HepG2 (cell line): ENCODE measurements around the gene MAP7D3. TPM values are rescaled to one million over a fixed set of nuclear protein-coding genes. Genes with fewer than 3 reads are reported as not detected.

ENCODE experiments used
- ATAC-seq: fragments of 200-7000 bp; cut with Tn5 transposase; 3 replicates; pipeline ENCODE4 v1.9.1; 2020; ENCODE audit warnings: mild to moderate bottlenecking, moderate library complexity
- BruUV-seq: library from RNA; stranded (reverse); fragments of 400-500 nt; replicated peaks from 2 replicates; lab custom pipeline; 2021; lab: Mats Ljungman, UMichigan
- CTCF ChIA-PET: fragments of 300-600 bp; formaldehyde crosslinking; extraction: SDS; loops from one replicate; lab custom pipeline; 2021; ENCODE audit warnings: low total read pairs, inconsistent platforms, low intra/inter-chr PET ratio; lab: Yijun Ruan, JAX
- POLR2A ChIA-PET: fragments of 350-600 bp; sonication (Branson Sonifier 250); formaldehyde crosslinking; loops from one replicate; lab custom pipeline; 2020; ENCODE audit warnings: antibody characterized with exemption, inconsistent platforms; lab: Yijun Ruan, JAX
- DNase-seq: peaks from one replicate; pipeline ENCODE4 v3.0.0-alpha.2; 2015; ENCODE audit warnings: low spot score
- FAIRE-seq: peaks from 3 replicates; lab custom pipeline; 2011; peaks lifted over from hg19 to GRCh38; lab: Jason Lieb, UNC
- H2AFZ ChIP-seq: one replicate; pipeline ENCODE4 v1.6.1; 2011; ENCODE audit warnings: low read length, inconsistent platforms
- H3K27ac ChIP-seq: fragments of 300-600 bp; 3 replicates; pipeline ENCODE4 v1.8.0; 2011; ENCODE audit warnings: mixed run types, mild to moderate bottlenecking, mixed read lengths, low read length, inconsistent platforms; ENCODE audit not compliant: insufficient read depth; ENCODE audit errors: extremely low read length
- H3K27me3 ChIP-seq, 2 experiments: fragments of 200-600 bp in 1 of 2; 2 replicates in 1 of 2; 3 replicates in 1 of 2; pipeline versions ENCODE4 v1.6.0 to v1.8.0; 2011; ENCODE audit warnings: low read length in 2 of 2, mild to moderate bottlenecking in 2 of 2, moderate library complexity in 2 of 2, inconsistent platforms in 1 of 2; ENCODE audit not compliant: insufficient read depth in 2 of 2, control insufficient read depth in 1 of 2
- H3K36me3 ChIP-seq, 2 experiments: fragments of 200-600 bp in 1 of 2; replicated peaks in 1 of 2; 2 replicates in 1 of 2; 3 replicates in 1 of 2; pipeline versions ENCODE4 v1.5.1 to v1.8.0; 2011; ENCODE audit warnings: low read length in 2 of 2, inconsistent platforms in 1 of 2; ENCODE audit not compliant: insufficient read depth in 2 of 2, control insufficient read depth in 1 of 2
- H3K4me1 ChIP-seq: 2 replicates; pipeline ENCODE4 v1.5.1; 2012; ENCODE audit warnings: low read length, inconsistent platforms; ENCODE audit not compliant: insufficient read depth
- H3K4me2 ChIP-seq: 2 replicates; pipeline ENCODE4 v1.6.0; 2011; ENCODE audit warnings: low read depth, low read length, inconsistent platforms
- H3K4me3 ChIP-seq, 3 experiments: fragments of 200-600 bp in 1 of 3; sonication (generic), shearing (Covaris generic) in 1 of 3; replicated peaks in 1 of 3; 2 replicates each; pipeline ENCODE4 v1.5.1; 2011 to 2016; ENCODE audit warnings: low read length in 3 of 3, inconsistent platforms in 2 of 3, low read depth in 2 of 3, mild to moderate bottlenecking in 2 of 3, control low read depth in 1 of 3, mixed read lengths in 1 of 3; ENCODE audit not compliant: insufficient read depth in 1 of 3
- H3K79me2 ChIP-seq: one replicate; pipeline ENCODE4 v1.6.1; 2011; ENCODE audit warnings: low read length, inconsistent platforms; ENCODE audit not compliant: insufficient read depth
- H3K9ac ChIP-seq: 2 replicates; pipeline ENCODE4 v1.6.0; 2011; ENCODE audit warnings: mild to moderate bottlenecking, low read depth, low read length, inconsistent platforms; ENCODE audit not compliant: insufficient read depth
- H3K9me3 ChIP-seq: 2 replicates; pipeline ENCODE4 v1.5.1; 2012; ENCODE audit warnings: mild to moderate bottlenecking, low read length
- H4K20me1 ChIP-seq: 2 replicates; pipeline ENCODE4 v1.6.0; 2011; ENCODE audit warnings: inconsistent platforms, mild to moderate bottlenecking, low read length, moderate library complexity; ENCODE audit not compliant: insufficient read depth
- CCAR2 ChIP-seq: fragments of 200-400 bp; formaldehyde crosslinking; optimal IDR thresholded peaks from 2 replicates; pipeline ENCODE3; 2018; ENCODE audit warnings: low read depth, mild to moderate bottlenecking, low read length, moderate library complexity
- ELF1 ChIP-seq: sonication (generic); formaldehyde crosslinking; IDR thresholded peaks from 2 replicates; pipeline ENCODE4 v1.4.0; 2020; ENCODE audit warnings: missing genetic modification reagents
- EP300 ChIP-seq, 3 experiments: sonication (generic) in 1 of 3; formaldehyde crosslinking in 1 of 3; IDR thresholded peaks; 2 replicates each; pipeline versions ENCODE4 v1.5.1 to v1.6.1; 2011 to 2020; ENCODE audit warnings: low read depth in 2 of 3, low read length in 2 of 3, borderline replicate concordance in 1 of 3, improper control_type of control experiment in 1 of 3, mild to moderate bottlenecking in 1 of 3, missing genetic modification reagents in 1 of 3, moderate library complexity in 1 of 3
- HOXD1 ChIP-seq: sonication (generic); formaldehyde crosslinking; IDR thresholded peaks from 2 replicates; pipeline ENCODE4 v1.5.0; 2020; ENCODE audit warnings: missing genetic modification reagents
- JARID2 ChIP-seq: sonication (generic); formaldehyde crosslinking; IDR thresholded peaks from 2 replicates; pipeline ENCODE4 v1.8.1; 2023; ENCODE audit warnings: missing genetic modification reagents, inconsistent platforms; ENCODE audit not compliant: insufficient replicate concordance
- MBD4 ChIP-seq: IDR thresholded peaks from 2 replicates; pipeline ENCODE4 v1.6.1; 2012; ENCODE audit warnings: low read length, inconsistent platforms, borderline replicate concordance
- SRY ChIP-seq: sonication (generic); formaldehyde crosslinking; IDR thresholded peaks from 2 replicates; pipeline ENCODE4 v1.8.0; 2022; ENCODE audit warnings: mild to moderate bottlenecking, missing genetic modification reagents
- TBP ChIP-seq: sonication (generic); formaldehyde crosslinking; IDR thresholded peaks from 2 replicates; pipeline ENCODE4 v1.5.0; 2020; ENCODE audit warnings: missing genetic modification reagents
- TBX2 ChIP-seq: sonication (generic); formaldehyde crosslinking; IDR thresholded peaks from 2 replicates; pipeline ENCODE4 v1.5.0; 2020; ENCODE audit warnings: missing genetic modification reagents, mild to moderate bottlenecking, borderline replicate concordance
- ZNF253 ChIP-seq: sonication (generic); formaldehyde crosslinking; IDR thresholded peaks from 2 replicates; pipeline ENCODE4 v1.8.0; 2022; ENCODE audit warnings: mild to moderate bottlenecking, missing genetic modification reagents, borderline replicate concordance
- ZNF354B ChIP-seq: sonication (generic); formaldehyde crosslinking; IDR thresholded peaks from 2 replicates; pipeline ENCODE4 v1.8.0; 2022; ENCODE audit warnings: mild to moderate bottlenecking, missing genetic modification reagents
- ZNF382 ChIP-seq: sonication (generic); formaldehyde crosslinking; IDR thresholded peaks from 2 replicates; pipeline ENCODE4 v1.5.0; 2020; ENCODE audit warnings: missing genetic modification reagents, mild to moderate bottlenecking, borderline replicate concordance
- WGBS: methylation state at CpG from one replicate; pipeline ENCODE4 v1.1.6; 2017; ENCODE audit warnings: low lambda C conversion rate; 5-methylcytosine and 5-hydroxymethylcytosine counted together
- in situ Hi-C: cut with HindIII; loops from 2 replicates; pipeline ENCODE4 v1.10.0; 2017; ENCODE audit warnings: low pct_unique_long_range_greater_than_20kb; ENCODE audit not compliant: extremely low pct_ligation_motif_present
- intact Hi-C: fragments of 100-400 bp; cut with micrococcal nuclease; formaldehyde crosslinking; loops from one replicate; pipeline ENCODE4 v1.10.0; 2022; ENCODE audit not compliant: unreplicated experiment
- polyA plus RNA-seq, 8 experiments: library from polyadenylated mRNA; depleted of rRNA in 3 of 8; stranded (reverse) in 7 of 8; unstranded in 1 of 8; fragments of >200 nt; fragmentation: Illumina TruSeq in 4 of 8; extraction: Trizol in 4 of 8; gene quantifications; 2 replicates each; pipeline versions ENCODE4 v1.2.1 to v1.2.3, GENCODE V29; 2011 to 2016; ENCODE audit warnings: low read depth in 4 of 8, missing spikeins in 1 of 8, mixed read lengths in 1 of 8; ENCODE audit not compliant: insufficient read depth in 1 of 8
- total RNA-seq, 5 experiments: library from RNA; depleted of rRNA; stranded (reverse); fragments of >200 nt; fragmentation: Illumina TruSeq; extraction: Trizol; gene quantifications; 2 replicates each; pipeline ENCODE4 v1.2.3, GENCODE V29; 2016; ENCODE audit warnings: low read depth in 1 of 5
- TF ChIP-seq, protein P1 (sequence below): sonication (generic); formaldehyde crosslinking; IDR thresholded peaks from 2 replicates; pipeline ENCODE4 v1.4.0; 2020; ENCODE audit warnings: missing genetic modification reagents, borderline replicate concordance
- TF ChIP-seq, protein P2 (sequence below): sonication (generic); formaldehyde crosslinking; IDR thresholded peaks from 2 replicates; pipeline ENCODE4 v1.5.1; 2020; ENCODE audit warnings: mild to moderate bottlenecking, missing genetic modification reagents, borderline replicate concordance

The MAP7D3 gene
- total and polyA plus RNA-seq, 2 of the 13 experiments (the other 11 are each of a cell fraction or from before 2014, with no cell fraction given) = not detected

- CTCF ChIA-PET = no interaction called here
- FAIRE-seq = no peak
- H3K27ac ChIP-seq = no peak overlapping the region
These were observed 61.0 kb downstream of the MAP7D3 start for GRCh38 chrX:136190038-136190713.

More at GRCh38 chrX:136190038-136190713, 61.0 kb downstream of the MAP7D3 start:
- no peaks in the 10 kb centered on the region for H3K4me1 ChIP-seq
- H3K9ac ChIP-seq = no peak overlapping the region
- WGBS = 35% methylated on average over 10 of the region's 10 CpGs
- intact Hi-C loops = no loop called here
- no peak for DNase-seq
- H3K4me2 ChIP-seq = no peak overlapping the region
- TF ChIP-seq, protein P1, sequence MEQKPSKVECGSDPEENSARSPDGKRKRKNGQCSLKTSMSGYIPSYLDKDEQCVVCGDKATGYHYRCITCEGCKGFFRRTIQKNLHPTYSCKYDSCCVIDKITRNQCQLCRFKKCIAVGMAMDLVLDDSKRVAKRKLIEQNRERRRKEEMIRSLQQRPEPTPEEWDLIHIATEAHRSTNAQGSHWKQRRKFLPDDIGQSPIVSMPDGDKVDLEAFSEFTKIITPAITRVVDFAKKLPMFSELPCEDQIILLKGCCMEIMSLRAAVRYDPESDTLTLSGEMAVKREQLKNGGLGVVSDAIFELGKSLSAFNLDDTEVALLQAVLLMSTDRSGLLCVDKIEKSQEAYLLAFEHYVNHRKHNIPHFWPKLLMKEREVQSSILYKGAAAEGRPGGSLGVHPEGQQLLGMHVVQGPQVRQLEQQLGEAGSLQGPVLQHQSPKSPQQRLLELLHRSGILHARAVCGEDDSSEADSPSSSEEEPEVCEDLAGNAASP = no peak
- TF ChIP-seq TBX2 (no peak), JARID2 (CRISPR knock-in tag) (no peak), HOXD1 (CRISPR knock-in tag) (no peak), ZNF253 (no peak), CCAR2 (no peak), ZNF354B (CRISPR knock-in tag) (no peak), ELF1 (CRISPR knock-in tag) (no peak), MBD4 (no peak), SRY (CRISPR knock-in tag) (no peak), ZNF382 (no peak), EP300 (IDR thresholded peaks at IDR 0.05; ENCODE audit: low read depth in 2 of 2, low read length in 2 of 2) (no peak), EP300 (CRISPR knock-in tag; IDR thresholded peaks at IDR 0.05; ENCODE audit: borderline replicate concordance) (no peak), TBP (no peak)
- TF ChIP-seq, protein P2, sequence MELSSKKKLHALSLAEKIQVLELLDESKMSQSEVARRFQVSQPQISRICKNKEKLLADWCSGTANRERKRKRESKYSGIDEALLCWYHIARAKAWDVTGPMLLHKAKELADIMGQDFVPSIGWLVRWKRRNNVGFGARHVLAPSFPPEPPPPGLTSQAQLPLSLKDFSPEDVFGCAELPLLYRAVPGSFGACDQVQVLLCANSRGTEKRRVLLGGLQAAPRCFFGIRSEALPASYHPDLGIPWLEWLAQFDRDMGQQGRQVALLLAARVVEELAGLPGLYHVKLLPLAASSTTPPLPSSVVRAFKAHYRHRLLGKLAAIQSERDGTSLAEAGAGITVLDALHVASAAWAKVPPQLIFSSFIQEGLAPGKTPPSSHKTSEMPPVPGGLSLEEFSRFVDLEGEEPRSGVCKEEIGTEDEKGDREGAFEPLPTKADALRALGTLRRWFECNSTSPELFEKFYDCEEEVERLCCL = no peak
- BruUV-seq = no TSS peak
- no peaks in the 10 kb centered on the region for H3K36me3 ChIP-seq
- H3K79me2 ChIP-seq = no peaks in the 10 kb centered on the region
- no peak overlapping the region for H2AFZ ChIP-seq
- ATAC-seq = no peak
- in situ Hi-C loops = no loop called here
- no peaks in the 10 kb centered on the region for H4K20me1 ChIP-seq
- POLR2A ChIA-PET = no interaction called here
- no peak overlapping the region for H3K4me3 ChIP-seq
- no peaks in the 10 kb centered on the region for H3K27me3 ChIP-seq
- H3K9me3 ChIP-seq = no peaks in the 10 kb centered on the region
